HEK293 (cell line): Measurements from ENCODE around the gene SLC39A1.
A peak's percentile ranks its signal among the peaks of the same experiment; 100 is the strongest.

Experiments used
- CTCF ChIA-PET: fragments of 350-600 bp; formaldehyde crosslinking; extraction: SDS; loops from one replicate; lab custom pipeline; 2021; ENCODE audit warnings: antibody characterized with exemption; lab: Yijun Ruan, JAX
- POLR2A ChIA-PET: fragments of 300-600 bp; formaldehyde crosslinking; extraction: SDS; loops from one replicate; lab custom pipeline; 2020; ENCODE audit warnings: antibody characterized with exemption, inconsistent platforms; lab: Yijun Ruan, JAX
- H3K27ac ChIP-seq: fragments of 200-500 bp; sonication (Bioruptor generic); 2 replicates; pipeline ENCODE4 v1.5.1; 2014; ENCODE audit warnings: low read depth, low read length, control low read depth, inconsistent platforms; ENCODE audit errors: extremely low read depth
- H3K36me3 ChIP-seq, 2 experiments: fragments of 200-500 bp in 1 of 2; sonication (Bioruptor generic) in 1 of 2; 1 replicate in 1 of 2; 2 replicates in 1 of 2; pipeline ENCODE4 v1.5.1; 2014 to 2017; ENCODE audit warnings: inconsistent platforms in 2 of 2, low read length in 2 of 2; ENCODE audit not compliant: control insufficient read depth in 2 of 2, insufficient read depth in 1 of 2
- H3K4me1 ChIP-seq: fragments of 200-500 bp; sonication (Bioruptor generic); 2 replicates; pipeline ENCODE4 v1.5.1; 2014; ENCODE audit warnings: mild to moderate bottlenecking, low read length, inconsistent platforms; ENCODE audit not compliant: control insufficient read depth, insufficient read depth
- H3K4me3 ChIP-seq: 2 replicates; pipeline ENCODE4 v1.5.1; 2011; ENCODE audit warnings: low read depth, mild to moderate bottlenecking, control low read depth, low read length, moderate library complexity
- H3K9me3 ChIP-seq: fragments of 200-500 bp; sonication (Bioruptor generic); 2 replicates; pipeline ENCODE4 v1.5.1; 2014; ENCODE audit warnings: low read depth, low read length, inconsistent platforms; ENCODE audit not compliant: control insufficient read depth, insufficient read depth
- BCL11B ChIP-seq: fragments of 450-650 bp; formaldehyde crosslinking; IDR thresholded peaks from 2 replicates; pipeline ENCODE4 v1.5.1; 2016; ENCODE audit warnings: low read depth, missing biosample characterization, missing genetic modification characterization
- FEZF1 ChIP-seq: fragments of 450-650 bp; formaldehyde crosslinking; IDR thresholded peaks from 2 replicates; pipeline ENCODE4 v1.5.1; 2016; ENCODE audit warnings: missing biosample characterization, missing genetic modification characterization
- GLIS2 ChIP-seq: fragments of 450-650 bp; formaldehyde crosslinking; IDR thresholded peaks from 2 replicates; pipeline ENCODE4 v1.5.1; 2016; ENCODE audit warnings: missing biosample characterization, missing genetic modification characterization
- IKZF3 ChIP-seq: fragments of 450-650 bp; IDR thresholded peaks from 2 replicates; pipeline ENCODE4 v1.5.0; 2018; ENCODE audit warnings: missing biosample characterization, mild to moderate bottlenecking, missing genetic modification characterization, moderate library complexity
- KLF17 ChIP-seq: fragments of 450-650 bp; formaldehyde crosslinking; IDR thresholded peaks from 2 replicates; pipeline ENCODE4 v1.5.1; 2016; ENCODE audit warnings: missing biosample characterization, missing genetic modification characterization
- MEIS1 ChIP-seq: sonication (generic); formaldehyde crosslinking; IDR thresholded peaks from 2 replicates; pipeline ENCODE4 v1.8.1; 2022; ENCODE audit warnings: missing genetic modification reagents, mild to moderate bottlenecking, borderline replicate concordance
- MZF1 ChIP-seq: fragments of 450-650 bp; formaldehyde crosslinking; IDR thresholded peaks from 2 replicates; pipeline ENCODE4 v1.5.1; 2017; ENCODE audit warnings: missing biosample characterization, missing genetic modification characterization, borderline replicate concordance
- SP2 ChIP-seq: fragments of 450-650 bp; formaldehyde crosslinking; IDR thresholded peaks from 2 replicates; pipeline ENCODE4 v1.5.1; 2016; ENCODE audit warnings: missing biosample characterization, missing genetic modification characterization
- ZBTB6 ChIP-seq: fragments of 450-650 bp; formaldehyde crosslinking; IDR thresholded peaks from 2 replicates; pipeline ENCODE4 v1.5.1; 2017; ENCODE audit warnings: missing biosample characterization, missing genetic modification characterization
- ZNF132 ChIP-seq: fragments of 450-650 bp; formaldehyde crosslinking; IDR thresholded peaks from 2 replicates; pipeline ENCODE4 v1.5.1; 2017; ENCODE audit warnings: missing biosample characterization, missing genetic modification characterization, borderline replicate concordance
- ZNF148 ChIP-seq: fragments of 450-650 bp; formaldehyde crosslinking; IDR thresholded peaks from 2 replicates; pipeline ENCODE4 v1.5.0; 2017; ENCODE audit warnings: missing biosample characterization, missing genetic modification characterization, borderline replicate concordance
- ZNF169 ChIP-seq: fragments of 450-650 bp; formaldehyde crosslinking; IDR thresholded peaks from 2 replicates; pipeline ENCODE4 v1.5.1; 2016; ENCODE audit warnings: missing biosample characterization, missing genetic modification characterization
- ZNF26 ChIP-seq: fragments of 450-650 bp; formaldehyde crosslinking; IDR thresholded peaks from 2 replicates; pipeline ENCODE4 v1.5.1; 2016; ENCODE audit warnings: missing biosample characterization, missing genetic modification characterization
- ZNF274 ChIP-seq, 2 experiments: fragments of 200-500 bp in 1 of 2; fragments of 450-650 bp in 1 of 2; sonication (Bioruptor generic) in 1 of 2; formaldehyde crosslinking in 1 of 2; IDR thresholded peaks; 2 replicates each; pipeline versions ENCODE4 v1.5.1 to v1.6.1; 2014 to 2016; ENCODE audit warnings: borderline replicate concordance in 1 of 2, inconsistent platforms in 1 of 2, low read length in 1 of 2, missing biosample characterization in 1 of 2, missing genetic modification characterization in 1 of 2
- ZNF280D ChIP-seq: fragments of 450-650 bp; formaldehyde crosslinking; IDR thresholded peaks from 2 replicates; pipeline ENCODE4 v1.5.1; 2016; ENCODE audit warnings: missing biosample characterization, missing genetic modification characterization
- ZNF335 ChIP-seq: fragments of 450-650 bp; formaldehyde crosslinking; conservative IDR thresholded peaks from 2 replicates; pipeline ENCODE4 v1.5.1; 2016; ENCODE audit warnings: missing biosample characterization, missing genetic modification characterization
- ZNF394 ChIP-seq: fragments of 450-650 bp; formaldehyde crosslinking; IDR thresholded peaks from 2 replicates; pipeline ENCODE4 v1.5.1; 2016; ENCODE audit warnings: missing biosample characterization, missing genetic modification characterization, mild to moderate bottlenecking, moderate library complexity, borderline replicate concordance
- ZNF529 ChIP-seq: fragments of 450-650 bp; formaldehyde crosslinking; IDR thresholded peaks from 2 replicates; pipeline ENCODE4 v1.5.1; 2017; ENCODE audit warnings: missing genetic modification characterization, missing biosample characterization; ENCODE audit not compliant: insufficient replicate concordance
- ZNF654 ChIP-seq: fragments of 450-650 bp; formaldehyde crosslinking; IDR thresholded peaks from 2 replicates; pipeline ENCODE4 v1.5.1; 2016; ENCODE audit warnings: low read depth, missing biosample characterization, missing genetic modification characterization
- ZNF660 ChIP-seq: fragments of 450-650 bp; IDR thresholded peaks from 2 replicates; pipeline ENCODE4 v1.5.1; 2018; ENCODE audit warnings: missing biosample characterization, mild to moderate bottlenecking, missing genetic modification characterization
- ZNF76 ChIP-seq: fragments of 450-650 bp; formaldehyde crosslinking; IDR thresholded peaks from 2 replicates; pipeline ENCODE4; 2016; ENCODE audit warnings: low read depth, missing biosample characterization, missing genetic modification characterization, borderline replicate concordance

The SLC39A1 gene

GRCh38 chr1:153968000-153968363 is 4.6 kb upstream of the SLC39A1 start:
- TF ChIP-seq ZNF169 (tag by site-specific recombination) (no peak), ZNF660 (tag by site-specific recombination) (0 out of 2 replicates have a peak, but pooled peaks have one; percentile 27)
- peak overlapping the region; percentile 87 for H3K27ac ChIP-seq
- H3K9me3 ChIP-seq, result no peaks in the 10 kb centered on the region
- ChIA-PET POLR2A (interaction anchor here (0.7 to 5.2 kb wide), 17 partner anchors 9 to 403 kb away, joined by 3 to 137 read pairs (median 7); partner anchors contain the start of genes CHTOP, CRTC2, DENND4B and GATAD2B), CTCF (interaction anchor here (0.8 to 3.1 kb wide), 8 partner anchors 9 to 340 kb away, joined by 4 to 19 read pairs (median 6); partner anchors contain the start of genes JTB, RAB13, S100A1 and S100A13)
- peaks cover 0 to 11% of the 10 kb centered on the region in 2 experiments; a peak in 2 of 3 replicates for H3K36me3 ChIP-seq
- H3K4me1 ChIP-seq, result no peaks in the 10 kb centered on the region; the same call in 1 of the 2 replicates
- H3K4me3 ChIP-seq, result peak overlapping the region; percentile 29

GRCh38 chr1:153967107-153967999 is 4.0 kb upstream of the SLC39A1 start, which contains the start of gene CREB3L4:
TSS of gene CREB3L4 (plus strand) at chr1:153967902. CDS start at chr1:153968526, 624 bp downstream.
- ChIA-PET CTCF (interaction anchor here (0.6 to 3.1 kb wide), 11 partner anchors 10 to 614 kb away, joined by 3 to 19 read pairs (median 5); partner anchors contain the start of genes DENND4B, JTB, RAB13 and S100A1), POLR2A (interaction anchor here (0.5 to 5.2 kb wide), 22 partner anchors 9 to 403 kb away, joined by 3 to 137 read pairs (median 6); partner anchors contain the start of genes CHTOP, CRTC2, DENND4B and GATAD2B)
- peak within 1 kb of the TSS; percentile 87 for H3K27ac ChIP-seq
- TF ChIP-seq ZNF26, result no peak
- peak; percentile 81 for TF ChIP-seq ZNF394 (tag by site-specific recombination)
- peak; percentile 100 for TF ChIP-seq IKZF3
- TF ChIP-seq MEIS1 (CRISPR knock-in tag), result no peak
- no peak for TF ChIP-seq ZNF529 (tag by site-specific recombination)
- 0 out of 2 replicates have a peak, but pooled peaks have one; percentile 77 for TF ChIP-seq KLF17
- TF ChIP-seq ZNF654 (tag by site-specific recombination), result 0 out of 2 replicates have a peak, but pooled peaks have one; percentile 7
- peak; percentile 91 for TF ChIP-seq FEZF1
- no peak for TF ChIP-seq ZNF274 (IDR thresholded peaks at IDR 0.05; ENCODE audit: low read length)
- no peak for TF ChIP-seq ZNF274 (tag by site-specific recombination; IDR thresholded peaks at IDR 0.05; ENCODE audit: borderline replicate concordance)
- 0 out of 2 replicates have a peak, but pooled peaks have one; percentile 8 for TF ChIP-seq ZNF280D
- TF ChIP-seq ZNF132 (tag by site-specific recombination), result no peak
- TF ChIP-seq GLIS2 (tag by site-specific recombination), result peak; percentile 93
- TF ChIP-seq ZNF335 (tag by site-specific recombination), result peak; percentile 99
- peak; percentile 95 for TF ChIP-seq SP2 (tag by site-specific recombination)
- TF ChIP-seq ZNF148 (tag by site-specific recombination), result no peak
- peak; percentile 75 for TF ChIP-seq ZBTB6 (tag by site-specific recombination)
- peak; percentile 73; the same call in 1 of the 2 replicates for TF ChIP-seq MZF1
- peak; percentile 87 for TF ChIP-seq BCL11B (tag by site-specific recombination)
- TF ChIP-seq ZNF76 (tag by site-specific recombination), result peak; percentile 75

More at GRCh38 chr1:153967107-153967999, 4.0 kb upstream of the SLC39A1 start, which contains the start of gene CREB3L4:
- H3K4me1 ChIP-seq, result peaks cover 3% of the 10 kb centered on the region; the same call in 1 of the 2 replicates
- peak within 1 kb of the TSS; percentile 51 for H3K4me3 ChIP-seq
- peaks cover 0 to 4% of the 10 kb centered on the region in 2 experiments; a peak in 2 of 3 replicates for H3K36me3 ChIP-seq
- H3K9me3 ChIP-seq, result no peaks in the 10 kb centered on the region
